Adrenal gland (tissue), 19 donors: ENCODE results near the gene SPAG4. TPM values are rescaled to one million over a fixed set of nuclear protein-coding genes. Genes with fewer than 3 reads are reported as not detected.

Source experiments
- DNase-seq, 7 donors: peaks; one replicate each; pipeline ENCODE4 v3.0.0-alpha.2; 2019 to 2020
- H3K27ac ChIP-seq, 5 donors: fragments of 200-600 bp; sonication (generic) in 4 of 5; 1 replicate in 3 of 5; 2 replicates in 2 of 5; pipeline versions ENCODE4 v1.5.1 to v1.8.0; 2016 to 2020; ENCODE audit warnings: mild to moderate bottlenecking in 1 of 5
- H3K27me3 ChIP-seq: fragments of 200-600 bp; 2 replicates; pipeline ENCODE4 v1.8.0; 2021
- H3K36me3 ChIP-seq, 2 donors: fragments of 200-600 bp; replicated peaks in 1 of 2; 1 replicate in 1 of 2; 2 replicates in 1 of 2; pipeline versions ENCODE4 v1.5.1 to v1.8.0; 2018 to 2022
- H3K4me1 ChIP-seq, 2 donors: fragments of 200-600 bp; replicated peaks in 1 of 2; 1 replicate in 1 of 2; 2 replicates in 1 of 2; pipeline versions ENCODE4 v1.5.1 to v1.8.0; 2018 to 2021
- H3K4me3 ChIP-seq, 4 donors: fragments of 200-600 bp; sonication (generic) in 3 of 4; one replicate each; pipeline ENCODE4 v1.5.1; 2016 to 2018
- H3K9me3 ChIP-seq, 3 donors: fragments of 200-600 bp; sonication (generic) in 1 of 3; replicated peaks in 1 of 3; 1 replicate in 2 of 3; 2 replicates in 1 of 3; pipeline versions ENCODE4 v1.5.1 to v1.8.0; 2016 to 2021
- POLR2A ChIP-seq, 2 donors: fragments of 450-650 bp; IDR thresholded peaks; one replicate each; pipeline ENCODE4 v1.6.1; 2017; ENCODE audit warnings: antibody characterized with exemption in 2 of 2, mild to moderate bottlenecking in 2 of 2, moderate library complexity in 1 of 2
- WGBS, 4 donors: extraction: QIAGEN DNeasy Blood & Tissue Kit in 2 of 4; methylation state at CpG; one replicate each; pipeline versions ENCODE4 v1.1.5 to v1.1.7; 2013 to 2017; 5-methylcytosine and 5-hydroxymethylcytosine counted together
- intact Hi-C, 2 donors: fragments of 100-400 bp; cut with DNase I; formaldehyde crosslinking; loops; one replicate each; pipeline versions ENCODE4 v1.14.1 to v1.15.0; 2022 to 2023
- long read RNA-seq, 10 donors: library from polyadenylated mRNA in 3 of 10; unstranded in 2 of 10; stranded (forward) in 1 of 10; transcript quantifications; one replicate each; pipeline ENCODE4 v2.0.0 and lab custom pipeline, GENCODE V29; 2021 to 2026
- polyA plus RNA-seq, 3 donors: library from polyadenylated mRNA; stranded (reverse); fragments of 200-250 nt in 2 of 3; fragments of 350-450 nt in 1 of 3; fragmentation: Illumina TruSeq in 1 of 3; extraction: RNeasy Lipid Tissue Mini Kit (QIAGEN cat#74804) in 1 of 3; gene quantifications; one replicate each; pipeline ENCODE4 v1.2.3, GENCODE V29; 2013 to 2014
- total RNA-seq, 9 donors: library from RNA; depleted of rRNA in 4 of 9; stranded (reverse); fragments of >200 nt in 4 of 9; fragments of 120-200 nt in 1 of 9; fragmentation: NEBNext Ultra II Directional in 1 of 9; extraction: Animal tissue kit (Norgen Biotek cat#: 25700) in 1 of 9; gene quantifications; one replicate each; pipeline versions ENCODE4 v1.1.0 to v1.2.4, GENCODE V29; 2013 to 2023
- TF ChIP-seq, protein P1 (sequence below), 6 experiments: fragments of 450-650 bp in 4 of 6; fragments of 200-600 bp in 2 of 6; sonication (generic) in 1 of 6; IDR thresholded peaks; 1 replicate in 5 of 6; 2 replicates in 1 of 6; pipeline versions ENCODE4 v1.5.1 to v1.8.0; 2016 to 2021; ENCODE audit warnings: antibody characterized with exemption in 6 of 6, mild to moderate bottlenecking in 2 of 6, moderate library complexity in 1 of 6
- donor health status: healthy with polysubstance abuse.
- donor health status: Bipolar disorder and iron deficiency.
- donor health status: DM: yes; HTN: yes; CAD: no.
- donor health status: DM: no; HTN: no; CAD: no.
- donor health status: DM: no; HTN: no; CAD: no.
- donor health status: DM: yes; HTN: yes; CAD: no.

SPAG4 gene, protein sequence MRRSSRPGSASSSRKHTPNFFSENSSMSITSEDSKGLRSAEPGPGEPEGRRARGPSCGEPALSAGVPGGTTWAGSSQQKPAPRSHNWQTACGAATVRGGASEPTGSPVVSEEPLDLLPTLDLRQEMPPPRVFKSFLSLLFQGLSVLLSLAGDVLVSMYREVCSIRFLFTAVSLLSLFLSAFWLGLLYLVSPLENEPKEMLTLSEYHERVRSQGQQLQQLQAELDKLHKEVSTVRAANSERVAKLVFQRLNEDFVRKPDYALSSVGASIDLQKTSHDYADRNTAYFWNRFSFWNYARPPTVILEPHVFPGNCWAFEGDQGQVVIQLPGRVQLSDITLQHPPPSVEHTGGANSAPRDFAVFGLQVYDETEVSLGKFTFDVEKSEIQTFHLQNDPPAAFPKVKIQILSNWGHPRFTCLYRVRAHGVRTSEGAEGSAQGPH
- total RNA-seq (10 to 100 TPM in 6 of 9 donors, 1 to 10 TPM in 3; 5.1 to 32.0 (median 14.3) TPM), polyA plus RNA-seq (10 to 100 TPM in 2 of 3 donors, 1 to 10 TPM in 1; 2.7 to 15.4 (median 12.5) TPM)
- long read RNA-seq, donor 1, partial matches to known transcripts, result 6 of 7 reads
- long read RNA-seq, donor 1, other reads (novel, unspliced or antisense), result 0 of 7 reads
- long read RNA-seq, donor 2, partial matches to known transcripts, result 6 of 6 reads
- long read RNA-seq, donor 2, other reads (novel, unspliced or antisense), result 0 of 6 reads
- long read RNA-seq, donor 3, result 0 reads
- long read RNA-seq, donor 4, partial matches to known transcripts, result 5 of 6 reads
- long read RNA-seq, donor 4, other reads (novel, unspliced or antisense), result 1 of 6 reads
- long read RNA-seq, donor 5, partial matches to known transcripts, result 19 of 25 reads
- long read RNA-seq, donor 5, other reads (novel, unspliced or antisense), result 6 of 25 reads
- long read RNA-seq, donor 6, partial matches to known transcripts, result 2 of 3 reads
- long read RNA-seq, donor 6, other reads (novel, unspliced or antisense), result 1 of 3 reads
- long read RNA-seq, donor 7, result 0 reads
- long read RNA-seq, donor 8, partial matches to known transcripts, result 131 of 146 reads
- long read RNA-seq, donor 8, other reads (novel, unspliced or antisense), result 15 of 146 reads
- long read RNA-seq, donor 9, result 0 reads
- long read RNA-seq, donor 10, result 0 reads

DNA sequence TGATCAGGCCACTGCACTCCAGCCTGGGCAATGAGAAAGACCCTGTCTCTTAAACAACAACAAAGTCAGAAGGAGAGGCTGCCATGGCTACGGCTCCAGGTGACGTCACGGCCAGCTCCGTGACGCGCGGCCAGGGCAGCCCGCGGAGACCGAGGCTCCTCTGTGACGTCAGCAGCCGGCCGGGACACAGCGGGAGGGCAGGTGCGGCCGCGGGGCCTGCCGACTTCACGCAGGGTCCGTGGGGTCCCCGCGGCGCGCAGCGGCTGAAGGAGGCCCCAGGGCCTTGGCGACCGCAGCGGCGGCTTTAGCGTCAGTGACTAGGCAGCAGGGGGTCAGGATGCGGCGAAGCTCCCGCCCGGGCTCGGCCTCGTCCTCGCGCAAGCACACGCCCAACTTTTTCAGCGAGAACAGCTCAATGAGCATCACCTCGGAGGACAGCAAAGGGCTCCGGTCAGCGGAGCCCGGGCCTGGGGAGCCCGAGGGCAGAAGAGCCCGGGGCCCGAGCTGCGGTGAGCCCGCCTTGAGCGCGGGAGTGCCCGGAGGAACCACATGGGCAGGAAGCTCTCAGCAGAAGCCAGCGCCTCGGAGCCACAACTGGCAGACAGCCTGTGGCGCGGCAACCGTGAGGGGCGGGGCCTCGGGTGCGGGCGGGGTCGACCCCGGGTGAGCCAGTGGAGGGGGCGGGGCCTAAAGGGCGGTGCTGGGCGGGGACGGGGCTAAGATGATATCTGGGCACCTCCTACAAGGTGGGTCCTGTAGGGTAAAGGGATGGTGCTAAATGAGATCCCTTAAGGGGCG, at the start of gene SPAG4:
Gene SPAG4, plus strand, starts transcription at position 163 of the 798 bp plus-strand sequence. Its CDS starts 175 bp downstream, at position 338.
- TF ChIP-seq POLR2A (IDR thresholded peaks at IDR 0.05), result peak; percentile 79 to 86
- TF ChIP-seq, protein P1, sequence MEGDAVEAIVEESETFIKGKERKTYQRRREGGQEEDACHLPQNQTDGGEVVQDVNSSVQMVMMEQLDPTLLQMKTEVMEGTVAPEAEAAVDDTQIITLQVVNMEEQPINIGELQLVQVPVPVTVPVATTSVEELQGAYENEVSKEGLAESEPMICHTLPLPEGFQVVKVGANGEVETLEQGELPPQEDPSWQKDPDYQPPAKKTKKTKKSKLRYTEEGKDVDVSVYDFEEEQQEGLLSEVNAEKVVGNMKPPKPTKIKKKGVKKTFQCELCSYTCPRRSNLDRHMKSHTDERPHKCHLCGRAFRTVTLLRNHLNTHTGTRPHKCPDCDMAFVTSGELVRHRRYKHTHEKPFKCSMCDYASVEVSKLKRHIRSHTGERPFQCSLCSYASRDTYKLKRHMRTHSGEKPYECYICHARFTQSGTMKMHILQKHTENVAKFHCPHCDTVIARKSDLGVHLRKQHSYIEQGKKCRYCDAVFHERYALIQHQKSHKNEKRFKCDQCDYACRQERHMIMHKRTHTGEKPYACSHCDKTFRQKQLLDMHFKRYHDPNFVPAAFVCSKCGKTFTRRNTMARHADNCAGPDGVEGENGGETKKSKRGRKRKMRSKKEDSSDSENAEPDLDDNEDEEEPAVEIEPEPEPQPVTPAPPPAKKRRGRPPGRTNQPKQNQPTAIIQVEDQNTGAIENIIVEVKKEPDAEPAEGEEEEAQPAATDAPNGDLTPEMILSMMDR (IDR thresholded peaks at IDR 0.05), result no peak
- Histone ChIP-seq H3K9me3 (no peaks in the 10 kb centered on the region), H3K4me1 (peaks cover 0 to 33% of the 10 kb centered on the region in 2 donors), H3K27ac (peak within 1 kb of the TSS; percentile 65 to 97 (median 95)), H3K27me3 (no peaks in the 10 kb centered on the region), H3K36me3 (no peaks in the 10 kb centered on the region), H3K4me3 (peak within 1 kb of the TSS; percentile 1 to 62 (median 36))
- WGBS, 4 donors, result 0 to 2% (median 0%) methylated on average over 15 to 68 of the region's 68 CpGs
- intact Hi-C loops, result loop anchor here in 1 of 2 donors (5.0 kb wide), 1 partner anchor 46 kb away; the partner anchor contains the start of genes CPNE1 and RBM12
- DNase-seq, result peak; percentile 75 to 100 (median 100)

DNA sequence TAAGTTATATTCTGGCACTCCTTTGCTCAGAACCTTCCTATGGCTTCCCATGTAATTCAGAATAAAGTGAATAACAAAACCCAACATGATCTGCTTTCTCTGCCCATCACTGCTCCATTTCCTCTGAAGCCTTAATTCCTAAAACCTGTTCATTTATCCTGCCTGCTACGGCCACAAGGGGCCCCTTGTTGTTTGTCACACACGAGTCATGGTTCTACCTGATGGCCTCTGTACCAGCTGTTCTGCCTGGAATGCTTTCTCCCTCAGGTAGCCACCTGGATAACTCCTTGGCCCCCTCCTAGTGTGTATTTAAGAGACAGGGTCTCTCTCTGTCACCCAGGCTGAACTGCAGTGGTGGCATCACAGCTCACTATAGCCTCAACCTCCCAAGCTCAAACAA, 47.0 kb upstream of the SPAG4 start:
- Histone ChIP-seq H3K27ac (no peak overlapping the region), H3K4me3 (no peak overlapping the region), H3K27me3 (no peaks in the 10 kb centered on the region), H3K4me1 (no peaks in the 10 kb centered on the region), H3K9me3 (no peaks in the 10 kb centered on the region), H3K36me3 (no peaks in the 10 kb centered on the region)
- DNase-seq, result no peak
- 27 to 44% (median 37%) methylated on average over 2 of the region's 2 CpGs for WGBS, 4 donors
- TF ChIP-seq POLR2A (IDR thresholded peaks at IDR 0.05), result no peak
- TF ChIP-seq, protein P1 (IDR thresholded peaks at IDR 0.05), result no peak
- intact Hi-C loops, result no loop called here

DNA sequence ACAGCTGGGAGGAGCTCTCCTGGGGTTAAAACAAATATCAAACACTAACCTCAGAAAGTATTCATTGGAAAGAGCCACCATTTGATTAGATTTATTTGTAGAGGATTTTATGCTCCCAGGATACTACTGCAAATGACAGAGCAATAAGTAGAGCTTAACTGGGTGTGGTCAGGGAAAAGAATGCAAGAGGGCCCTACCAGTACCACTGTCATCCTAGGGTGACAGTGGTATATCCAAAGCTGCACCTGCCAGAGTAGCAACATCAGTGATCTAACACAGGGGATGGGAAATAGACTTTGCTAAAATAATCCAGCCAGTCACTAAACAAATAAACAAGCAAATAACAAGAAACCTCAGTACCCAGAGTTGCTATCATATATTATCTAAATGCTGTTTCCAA, 44.1 kb upstream of the SPAG4 start:
- Histone ChIP-seq H3K27me3 (no peaks in the 10 kb centered on the region), H3K36me3 (no peaks in the 10 kb centered on the region), H3K4me3 (no peak overlapping the region), H3K27ac (no peak overlapping the region), H3K4me1 (no peaks in the 10 kb centered on the region), H3K9me3 (no peaks in the 10 kb centered on the region)
- no peak for TF ChIP-seq POLR2A (IDR thresholded peaks at IDR 0.05)
- TF ChIP-seq, protein P1 (IDR thresholded peaks at IDR 0.05), result no peak
- intact Hi-C loops, result no loop called here
- DNase-seq, result no peak
